ENCODE data around the gene VWA2. TPM values are rescaled to one million over a fixed set of nuclear protein-coding genes. Genes with fewer than 3 reads are reported as not detected.

Gene VWA2
- total RNA-seq, 4 donors from 2014 or later, result under 0.01 to 0.52 (median 0.17) TPM

DNA sequence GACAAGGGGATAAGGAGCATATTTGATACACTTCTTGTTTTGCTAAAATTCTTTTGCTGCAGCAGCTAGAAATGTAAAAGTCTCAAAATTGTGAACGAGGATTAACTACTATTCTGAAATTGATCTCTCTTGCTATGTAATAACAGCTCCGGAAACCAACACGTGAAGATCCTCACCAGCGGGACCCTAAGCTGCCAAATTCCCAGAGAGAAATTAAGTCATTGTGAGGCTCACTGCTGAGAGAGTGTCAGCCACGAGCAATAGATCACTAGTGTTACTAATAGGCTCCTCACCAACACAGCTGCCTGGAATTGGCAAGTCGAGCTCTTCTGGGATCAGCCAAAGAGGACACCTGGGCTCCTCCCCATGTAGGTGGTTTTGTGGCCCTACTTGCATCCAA lies 5.6 kb upstream of the VWA2 start:
- H3K36me3 ChIP-seq, result no peaks in the 10 kb centered on the region
- H3K4me1 ChIP-seq, result peaks cover 0 to 3% (median 0%) of the 10 kb centered on the region in 4 donors
- TF ChIP-seq, protein P1, sequence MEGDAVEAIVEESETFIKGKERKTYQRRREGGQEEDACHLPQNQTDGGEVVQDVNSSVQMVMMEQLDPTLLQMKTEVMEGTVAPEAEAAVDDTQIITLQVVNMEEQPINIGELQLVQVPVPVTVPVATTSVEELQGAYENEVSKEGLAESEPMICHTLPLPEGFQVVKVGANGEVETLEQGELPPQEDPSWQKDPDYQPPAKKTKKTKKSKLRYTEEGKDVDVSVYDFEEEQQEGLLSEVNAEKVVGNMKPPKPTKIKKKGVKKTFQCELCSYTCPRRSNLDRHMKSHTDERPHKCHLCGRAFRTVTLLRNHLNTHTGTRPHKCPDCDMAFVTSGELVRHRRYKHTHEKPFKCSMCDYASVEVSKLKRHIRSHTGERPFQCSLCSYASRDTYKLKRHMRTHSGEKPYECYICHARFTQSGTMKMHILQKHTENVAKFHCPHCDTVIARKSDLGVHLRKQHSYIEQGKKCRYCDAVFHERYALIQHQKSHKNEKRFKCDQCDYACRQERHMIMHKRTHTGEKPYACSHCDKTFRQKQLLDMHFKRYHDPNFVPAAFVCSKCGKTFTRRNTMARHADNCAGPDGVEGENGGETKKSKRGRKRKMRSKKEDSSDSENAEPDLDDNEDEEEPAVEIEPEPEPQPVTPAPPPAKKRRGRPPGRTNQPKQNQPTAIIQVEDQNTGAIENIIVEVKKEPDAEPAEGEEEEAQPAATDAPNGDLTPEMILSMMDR (IDR thresholded peaks at IDR 0.05), result no peak
- TF ChIP-seq EP300 (IDR thresholded peaks at IDR 0.05) (no peak), POLR2AphosphoS5 (IDR thresholded peaks at IDR 0.05) (no peak), POLR2A (IDR thresholded peaks at IDR 0.05; ENCODE audit: low read depth) (no peak)
- 25% methylated on average over 5 of the region's 6 CpGs for WGBS
- peaks cover 0 to 53% (median 8%) of the 10 kb centered on the region in 4 donors for H3K27me3 ChIP-seq
- intact Hi-C loops (cut with DNase I), result no loop called here
- H3K4me3 ChIP-seq, result no peak overlapping the region
- no peak for DNase-seq (ENCODE audit: extremely low spot score)
- no peak overlapping the region for H3K27ac ChIP-seq (replicated peaks in 1 of 4)
- no peaks in the 10 kb centered on the region for H3K9me3 ChIP-seq

DNA sequence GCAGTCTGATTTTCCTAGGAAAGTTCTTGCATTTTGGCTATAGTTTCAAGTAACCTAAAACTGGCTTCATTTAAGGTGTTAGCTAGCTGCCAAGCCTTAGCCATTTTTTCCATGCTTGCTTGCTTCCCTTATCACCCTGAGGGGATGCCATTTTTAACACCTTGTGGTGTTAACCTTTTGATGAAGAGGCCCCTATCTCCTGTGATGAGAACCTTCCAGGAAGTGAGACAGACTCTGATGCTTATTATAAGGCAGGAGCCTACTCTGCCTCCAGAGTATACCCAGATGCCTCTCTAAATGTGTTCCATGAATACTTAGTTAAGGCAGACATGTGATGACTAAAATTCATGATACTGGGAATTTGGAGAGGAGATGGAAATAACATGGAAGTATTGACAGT lies 4.9 kb upstream of the VWA2 start:
- no peak for TF ChIP-seq POLR2AphosphoS5 (IDR thresholded peaks at IDR 0.05)
- TF ChIP-seq POLR2A (IDR thresholded peaks at IDR 0.05; ENCODE audit: low read depth), result no peak
- TF ChIP-seq, protein P1 (IDR thresholded peaks at IDR 0.05), result no peak
- Histone ChIP-seq H3K36me3 (no peaks in the 10 kb centered on the region), H3K4me1 (peaks cover 4 to 5% (median 5%) of the 10 kb centered on the region in 4 donors), H3K4me3 (no peak overlapping the region), H3K27ac (replicated peaks in 1 of 4) (no peak overlapping the region), H3K9me3 (no peaks in the 10 kb centered on the region), H3K27me3 (peaks cover 0 to 55% (median 13%) of the 10 kb centered on the region in 4 donors)
- intact Hi-C loops (cut with DNase I), result no loop called here
- no peak for DNase-seq (ENCODE audit: extremely low spot score)

DNA sequence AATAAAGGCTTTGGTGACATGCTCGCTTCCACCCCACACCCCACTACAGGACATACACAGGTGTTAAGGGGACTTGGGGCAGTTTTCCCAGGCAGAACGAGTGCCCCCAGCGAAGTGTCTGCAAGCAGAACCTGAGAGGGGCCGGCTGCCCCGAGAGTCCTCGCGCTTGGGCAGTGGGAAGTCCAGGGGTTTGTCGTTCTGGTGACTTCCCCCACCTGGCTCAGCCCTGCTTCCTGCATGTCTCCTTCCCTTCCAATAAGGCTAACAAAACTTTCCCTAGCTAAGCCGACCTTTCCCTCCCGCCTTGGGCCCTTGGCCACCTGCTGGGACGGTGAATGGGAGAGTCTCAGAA lies 916 bp downstream of the VWA2 start:
- intact Hi-C loops (cut with DNase I), result no loop called here
- DNase-seq (ENCODE audit: extremely low spot score), result peak; percentile 86
- Histone ChIP-seq H3K27me3 (peaks cover 0 to 86% (median 27%) of the 10 kb centered on the region in 4 donors), H3K4me3 (peak overlapping the region in 2 of 4 donors; percentile 50 to 58), H3K9me3 (no peaks in the 10 kb centered on the region), H3K4me1 (peaks cover 7 to 13% (median 12%) of the 10 kb centered on the region in 4 donors), H3K27ac (replicated peaks in 1 of 4) (no peak overlapping the region), H3K36me3 (no peaks in the 10 kb centered on the region)
- no peak for TF ChIP-seq POLR2A (IDR thresholded peaks at IDR 0.05; ENCODE audit: low read depth)
- no peak for TF ChIP-seq EP300 (IDR thresholded peaks at IDR 0.05)
- TF ChIP-seq POLR2AphosphoS5 (IDR thresholded peaks at IDR 0.05), result no peak
- 74% methylated on average over 11 of the region's 11 CpGs for WGBS

DNA sequence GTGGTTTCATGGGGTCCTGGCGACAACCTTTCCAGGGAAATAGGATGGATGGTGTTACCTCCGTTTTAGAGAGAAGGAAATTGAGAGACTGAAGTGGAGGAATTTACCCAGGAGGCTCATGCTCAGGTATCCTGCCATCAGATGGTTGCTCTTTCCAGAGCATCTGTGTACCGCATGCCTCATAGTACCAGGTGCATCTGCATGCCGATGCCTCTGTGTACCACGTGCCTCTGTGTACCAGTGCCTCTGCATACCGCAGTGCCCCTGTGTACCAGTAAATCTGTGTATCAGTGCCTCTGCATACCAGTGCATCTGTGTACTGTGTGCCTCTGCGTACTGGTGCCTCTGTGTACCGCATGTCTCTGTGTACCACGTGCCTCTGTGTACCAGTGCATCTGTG lies 3.2 kb downstream of the VWA2 start:
- Histone ChIP-seq H3K9me3 (no peaks in the 10 kb centered on the region), H3K36me3 (no peaks in the 10 kb centered on the region), H3K4me3 (no peak overlapping the region), H3K4me1 (peaks cover 7 to 13% (median 12%) of the 10 kb centered on the region in 4 donors), H3K27me3 (peaks cover 0 to 64% (median 23%) of the 10 kb centered on the region in 4 donors), H3K27ac (replicated peaks in 1 of 4) (no peak overlapping the region)
- DNase-seq (ENCODE audit: extremely low spot score), result peak; percentile 80
- TF ChIP-seq EP300 (IDR thresholded peaks at IDR 0.05), result no peak
- TF ChIP-seq, protein P1 (IDR thresholded peaks at IDR 0.05), result no peak
- TF ChIP-seq POLR2AphosphoS5 (IDR thresholded peaks at IDR 0.05), result no peak
- TF ChIP-seq POLR2A (IDR thresholded peaks at IDR 0.05; ENCODE audit: low read depth), result no peak
- intact Hi-C loops (cut with DNase I), result no loop called here
- 86% methylated on average over 9 of the region's 9 CpGs for WGBS

DNA sequence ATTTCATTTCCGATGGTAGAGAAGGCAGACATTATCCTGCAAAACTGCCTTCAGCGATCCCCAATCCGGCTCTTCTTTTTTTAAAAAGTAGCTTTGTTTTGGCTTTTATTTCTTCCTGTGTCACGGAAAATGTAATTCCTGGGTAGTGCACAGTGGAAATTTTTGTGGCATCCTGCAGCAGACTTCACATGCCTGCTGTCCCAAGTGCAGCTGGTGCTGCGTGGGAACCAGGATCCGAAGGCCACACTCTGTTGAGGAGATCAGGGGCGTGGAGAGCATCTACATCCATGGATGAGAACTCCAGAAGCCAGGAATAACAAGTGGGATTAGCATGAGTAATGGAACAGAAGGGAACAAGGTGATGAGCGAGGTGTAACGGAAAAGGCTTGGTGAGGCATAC lies 4.6 kb downstream of the VWA2 start:
- H3K4me3 ChIP-seq, result no peak overlapping the region
- TF ChIP-seq POLR2A (IDR thresholded peaks at IDR 0.05; ENCODE audit: low read depth), result no peak
- TF ChIP-seq, protein P1 (IDR thresholded peaks at IDR 0.05), result no peak
- intact Hi-C loops (cut with DNase I), result no loop called here
- H3K27me3 ChIP-seq, result peaks cover 0 to 49% (median 18%) of the 10 kb centered on the region in 4 donors
- no peak overlapping the region for H3K27ac ChIP-seq (replicated peaks in 1 of 4)
- no peak for DNase-seq (ENCODE audit: extremely low spot score)
- 81% methylated on average over 9 of the region's 9 CpGs for WGBS
- no peaks in the 10 kb centered on the region for H3K36me3 ChIP-seq
- H3K4me1 ChIP-seq, result peaks cover 7 to 13% (median 12%) of the 10 kb centered on the region in 4 donors
- no peaks in the 10 kb centered on the region for H3K9me3 ChIP-seq
